Natural killer cell (primary cell): Measurements from ENCODE around the gene WDR17. TPM values are rescaled to one million over a fixed set of nuclear protein-coding genes. Genes with fewer than 3 reads are reported as not detected.

ENCODE experiments used
- ATAC-seq, 3 donors: fragments of 150-1000 bp in 2 of 3; fragments of 200-7000 bp in 1 of 3; cut with Tn5 transposase; 1 replicate in 1 of 3; 2 replicates in 2 of 3; pipeline ENCODE4 v1.10.0; 2021; ENCODE audit warnings: mild to moderate bottlenecking in 2 of 3, moderate library complexity in 2 of 3
- DNase-seq, 2 donors: peaks; one replicate each; pipeline versions ENCODE4 v3.0.0 to v3.0.0-alpha.2; 2013 to 2021; ENCODE audit warnings: mixed read lengths in 1 of 2
- H3K27ac ChIP-seq: one replicate; pipeline ENCODE4 v1.5.1; 2013; ENCODE audit warnings: mild to moderate bottlenecking, low read length
- H3K27me3 ChIP-seq: one replicate; pipeline ENCODE4 v1.6.1; 2013; ENCODE audit warnings: low read length; ENCODE audit not compliant: control insufficient read depth, insufficient read depth
- H3K36me3 ChIP-seq: one replicate; pipeline ENCODE4 v1.6.1; 2013; ENCODE audit warnings: low read length; ENCODE audit not compliant: control insufficient read depth, insufficient read depth
- H3K4me1 ChIP-seq: one replicate; pipeline ENCODE4 v1.6.1; 2013; ENCODE audit warnings: low read length; ENCODE audit not compliant: control insufficient read depth, insufficient read depth
- H3K4me3 ChIP-seq: one replicate; pipeline ENCODE4 v1.5.1; 2013; ENCODE audit warnings: low read length
- H3K9me3 ChIP-seq: one replicate; pipeline ENCODE4 v1.6.1; 2013; ENCODE audit warnings: low read length; ENCODE audit not compliant: control insufficient read depth, insufficient read depth
- H3K27ac Mint-ChIP-seq, 2 donors: one replicate each; pipeline ENCODE4 v1.8.0; 2022; ENCODE audit warnings: mild to moderate bottlenecking in 2 of 2, mixed read lengths in 2 of 2, moderate library complexity in 1 of 2
- H3K27me3 Mint-ChIP-seq, 2 donors: one replicate each; pipeline ENCODE4 v1.8.0; 2022; ENCODE audit warnings: low read depth in 2 of 2, mixed read lengths in 2 of 2
- H3K36me3 Mint-ChIP-seq: one replicate; pipeline ENCODE4 v1.8.0; 2022; ENCODE audit warnings: mixed read lengths
- H3K4me1 Mint-ChIP-seq, 2 donors: one replicate each; pipeline ENCODE4 v1.8.0; 2022; ENCODE audit warnings: mixed read lengths in 2 of 2
- H3K4me3 Mint-ChIP-seq: one replicate; pipeline ENCODE4 v1.8.0; 2022; ENCODE audit warnings: mild to moderate bottlenecking, moderate library complexity, mixed read lengths
- H3K9me3 Mint-ChIP-seq, 2 donors: one replicate each; pipeline ENCODE4 v1.8.0; 2022; ENCODE audit warnings: mixed read lengths in 2 of 2
- WGBS: methylation state at CpG from one replicate; pipeline ENCODE4 v1.1.7; 2013; ENCODE audit warnings: missing lambda C conversion rate; ENCODE audit not compliant: insufficient coverage; 5-methylcytosine and 5-hydroxymethylcytosine counted together
- intact Hi-C: fragments of 100-400 bp; cut with micrococcal nuclease; formaldehyde crosslinking; loops from one replicate; pipeline ENCODE4 v1.14.2; 2022
- total RNA-seq, 4 donors: library from RNA; stranded (reverse); fragments of 120-200 nt in 1 of 4; gene quantifications; one replicate each; pipeline versions ENCODE4 v1.2.3 to v1.2.4, GENCODE V29; 2013 to 2022
- TF ChIP-seq, protein P1 (sequence below): fragments of 200-600 bp; IDR thresholded peaks from one replicate; pipeline ENCODE4 v1.8.0; 2022; ENCODE audit warnings: antibody characterized with exemption

Gene WDR17
- total RNA-seq, 3 donors from 2014 or later (not counting 1 experiment from before 2014, with no cell fraction given), result 0.07 to 0.38 (median 0.12) TPM

GRCh38 chr4:176030391-176030790 lies 35.2 kb upstream of the WDR17 start:
- TF ChIP-seq, protein P1, sequence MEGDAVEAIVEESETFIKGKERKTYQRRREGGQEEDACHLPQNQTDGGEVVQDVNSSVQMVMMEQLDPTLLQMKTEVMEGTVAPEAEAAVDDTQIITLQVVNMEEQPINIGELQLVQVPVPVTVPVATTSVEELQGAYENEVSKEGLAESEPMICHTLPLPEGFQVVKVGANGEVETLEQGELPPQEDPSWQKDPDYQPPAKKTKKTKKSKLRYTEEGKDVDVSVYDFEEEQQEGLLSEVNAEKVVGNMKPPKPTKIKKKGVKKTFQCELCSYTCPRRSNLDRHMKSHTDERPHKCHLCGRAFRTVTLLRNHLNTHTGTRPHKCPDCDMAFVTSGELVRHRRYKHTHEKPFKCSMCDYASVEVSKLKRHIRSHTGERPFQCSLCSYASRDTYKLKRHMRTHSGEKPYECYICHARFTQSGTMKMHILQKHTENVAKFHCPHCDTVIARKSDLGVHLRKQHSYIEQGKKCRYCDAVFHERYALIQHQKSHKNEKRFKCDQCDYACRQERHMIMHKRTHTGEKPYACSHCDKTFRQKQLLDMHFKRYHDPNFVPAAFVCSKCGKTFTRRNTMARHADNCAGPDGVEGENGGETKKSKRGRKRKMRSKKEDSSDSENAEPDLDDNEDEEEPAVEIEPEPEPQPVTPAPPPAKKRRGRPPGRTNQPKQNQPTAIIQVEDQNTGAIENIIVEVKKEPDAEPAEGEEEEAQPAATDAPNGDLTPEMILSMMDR, result no peak

DNA sequence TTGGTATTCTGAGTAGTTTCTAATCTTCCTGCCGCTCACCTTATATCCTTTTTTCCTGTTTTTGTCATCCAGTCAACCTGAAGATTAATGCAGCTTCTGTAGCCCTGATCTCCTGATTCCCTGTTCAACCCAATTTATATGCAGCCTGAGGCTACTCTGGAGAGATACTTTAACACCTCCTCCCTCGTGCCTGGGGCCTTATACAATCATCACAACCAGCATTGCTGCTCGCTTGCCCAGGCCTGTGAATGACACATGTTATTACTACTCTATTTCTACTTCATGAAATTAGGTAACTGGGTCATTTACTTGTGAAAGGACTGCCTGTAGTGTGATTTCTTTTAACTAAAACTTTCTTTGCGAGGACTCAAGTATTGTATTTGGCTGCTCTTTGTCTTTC lies 33.7 kb upstream of the WDR17 start:
- Mint-ChIP-seq H3K36me3 (no peaks in the 10 kb centered on the region), H3K4me1 (no peaks in the 10 kb centered on the region), H3K27ac (no peak overlapping the region), H3K4me3 (no peak overlapping the region), H3K27me3 (no peaks in the 10 kb centered on the region), H3K9me3 (peaks cover 0 to 5% of the 10 kb centered on the region in 2 donors)
- no peaks in the 10 kb centered on the region for H3K36me3 ChIP-seq
- 76% methylated on average over 4 of the region's 4 CpGs for WGBS
- TF ChIP-seq, protein P1, result no peak
- no peak overlapping the region for H3K27ac ChIP-seq
- no peak overlapping the region for H3K4me3 ChIP-seq
- H3K4me1 ChIP-seq, result no peaks in the 10 kb centered on the region
- intact Hi-C loops, result no loop called here
- ATAC-seq, result no peak
- no peaks in the 10 kb centered on the region for H3K27me3 ChIP-seq
- no peak for DNase-seq
- no peaks in the 10 kb centered on the region for H3K9me3 ChIP-seq

More at GRCh38 chr4:176030391-176030790, 35.2 kb upstream of the WDR17 start:
- 88% methylated on average over 1 of the region's 2 CpGs for WGBS
- DNase-seq (no peak), ATAC-seq (no peak)
- Histone ChIP-seq H3K27me3 (no peaks in the 10 kb centered on the region), H3K36me3 (no peaks in the 10 kb centered on the region), H3K4me3 (no peak overlapping the region), H3K27ac (no peak overlapping the region), H3K4me1 (no peaks in the 10 kb centered on the region), H3K9me3 (no peaks in the 10 kb centered on the region)
- H3K4me3 Mint-ChIP-seq, result no peak overlapping the region
- H3K36me3 Mint-ChIP-seq, result no peaks in the 10 kb centered on the region
- intact Hi-C loops, result no loop called here
- H3K4me1 Mint-ChIP-seq, result no peaks in the 10 kb centered on the region
- H3K27ac Mint-ChIP-seq, result no peak overlapping the region
- no peaks in the 10 kb centered on the region for H3K27me3 Mint-ChIP-seq
- peaks cover 0 to 5% of the 10 kb centered on the region in 2 donors for H3K9me3 Mint-ChIP-seq

DNA sequence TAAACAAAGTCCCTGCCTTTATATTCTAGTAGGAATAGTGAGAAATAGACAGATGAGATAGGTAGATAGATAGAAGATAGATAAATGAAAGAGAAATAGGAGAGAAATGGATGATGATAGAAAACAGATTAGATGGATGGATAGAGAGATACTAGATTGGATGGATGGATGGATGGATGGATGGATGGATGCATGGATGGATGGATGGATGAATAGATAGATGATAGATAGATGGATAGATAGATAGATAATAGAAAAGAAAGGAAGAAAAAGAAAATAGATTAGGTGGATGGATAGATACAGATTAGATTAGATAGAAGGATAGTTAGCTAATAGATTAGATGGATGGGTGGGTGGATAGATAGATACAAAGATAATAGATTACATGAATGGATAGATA lies 33.2 kb upstream of the WDR17 start:
- H3K36me3 ChIP-seq, result no peaks in the 10 kb centered on the region
- ATAC-seq (no peak), DNase-seq (no peak)
- no peaks in the 10 kb centered on the region for H3K36me3 Mint-ChIP-seq
- H3K4me1 ChIP-seq, result no peaks in the 10 kb centered on the region
- no peak overlapping the region for H3K4me3 Mint-ChIP-seq
- intact Hi-C loops, result no loop called here
- no peak overlapping the region for H3K27ac Mint-ChIP-seq
- H3K9me3 Mint-ChIP-seq, result peaks cover 0 to 5% of the 10 kb centered on the region in 2 donors
- no peaks in the 10 kb centered on the region for H3K27me3 Mint-ChIP-seq
- H3K4me1 Mint-ChIP-seq, result no peaks in the 10 kb centered on the region
- TF ChIP-seq, protein P1, result no peak
- H3K9me3 ChIP-seq, result no peaks in the 10 kb centered on the region
- no peak overlapping the region for H3K27ac ChIP-seq
- H3K27me3 ChIP-seq, result no peaks in the 10 kb centered on the region
- H3K4me3 ChIP-seq, result no peak overlapping the region

DNA sequence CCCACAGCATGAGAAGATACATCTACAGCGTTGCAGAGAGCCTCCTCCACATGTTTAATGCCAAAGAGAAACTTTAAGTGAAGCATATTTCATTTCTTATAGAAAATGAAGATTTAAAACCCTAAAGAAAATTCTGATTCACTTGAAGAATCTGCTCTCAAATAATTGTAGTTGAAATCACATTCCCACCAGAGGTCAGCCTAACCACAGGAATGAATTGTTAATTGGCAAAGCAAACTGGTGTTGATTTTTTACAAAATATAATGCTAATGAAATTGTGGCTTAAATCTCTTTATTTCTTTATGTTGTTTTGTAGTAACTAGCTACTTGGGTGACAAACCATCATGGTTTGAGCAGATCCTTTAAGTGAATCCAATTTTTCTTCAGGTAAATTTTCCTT lies 31.1 kb upstream of the WDR17 start:
- Histone ChIP-seq H3K4me3 (no peak overlapping the region), H3K9me3 (no peaks in the 10 kb centered on the region), H3K27ac (no peak overlapping the region), H3K27me3 (no peaks in the 10 kb centered on the region), H3K36me3 (no peaks in the 10 kb centered on the region), H3K4me1 (no peaks in the 10 kb centered on the region)
- H3K27me3 Mint-ChIP-seq, result no peaks in the 10 kb centered on the region
- H3K36me3 Mint-ChIP-seq, result no peaks in the 10 kb centered on the region
- H3K27ac Mint-ChIP-seq, result no peak overlapping the region
- 67% methylated on average over 1 of the region's 1 CpG for WGBS
- DNase-seq, result peak in 1 of 2 donors; percentile 55
- TF ChIP-seq, protein P1, result no peak
- intact Hi-C loops, result no loop called here
- H3K4me3 Mint-ChIP-seq, result no peak overlapping the region
- no peaks in the 10 kb centered on the region for H3K4me1 Mint-ChIP-seq
- no peak for ATAC-seq
- H3K9me3 Mint-ChIP-seq, result peaks cover 0 to 11% of the 10 kb centered on the region in 2 donors
